Measurements from ENCODE around the gene AP1B1. TPM values are rescaled to one million over a fixed set of nuclear protein-coding genes. Genes with fewer than 3 reads are reported as not detected.

Gene AP1B1
- total and polyA plus RNA-seq, 4 donors: 17.6 to 63.4 (median 44.0) TPM

DNA sequence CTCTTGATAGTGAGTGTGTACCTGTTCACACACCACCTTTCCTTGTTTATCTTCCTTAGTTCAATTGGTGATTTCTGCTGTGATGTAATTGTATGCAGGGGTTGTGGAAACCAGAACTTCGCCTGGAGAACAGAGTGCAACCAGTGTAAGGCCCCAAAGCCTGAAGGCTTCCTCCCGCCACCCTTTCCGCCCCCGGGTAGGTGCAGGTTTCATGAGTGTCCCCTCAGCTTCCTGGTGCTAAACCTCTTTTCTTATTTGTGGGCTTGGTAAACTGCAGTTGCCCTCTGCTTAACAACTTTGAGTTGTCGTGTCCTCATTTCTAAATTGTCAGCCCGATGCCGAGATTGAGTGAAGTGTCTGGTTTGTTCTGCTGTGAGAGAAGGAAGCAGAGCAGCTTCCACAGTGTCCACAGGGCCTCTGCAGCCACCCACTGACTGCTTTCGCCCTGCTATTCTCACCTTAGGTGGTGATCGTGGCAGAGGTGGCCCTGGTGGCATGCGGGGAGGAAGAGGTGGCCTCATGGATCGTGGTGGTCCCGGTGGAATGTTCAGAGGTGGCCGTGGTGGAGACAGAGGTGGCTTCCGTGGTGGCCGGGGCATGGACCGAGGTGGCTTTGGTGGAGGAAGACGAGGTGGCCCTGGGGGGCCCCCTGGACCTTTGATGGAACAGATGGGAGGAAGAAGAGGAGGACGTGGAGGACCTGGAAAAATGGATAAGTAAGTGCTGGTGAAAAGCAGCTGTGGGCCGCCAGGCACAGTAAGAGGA is 89.1 kb downstream of the AP1B1 start:
- no peak overlapping the region for H3K4me3 ChIP-seq (ENCODE audit: low read depth in 1 of 3, low read length in 3 of 3)
- no peak for TF ChIP-seq SP1 (IDR thresholded peaks at IDR 0.05)
- TF ChIP-seq TAF1 (conservative IDR thresholded peaks at IDR 0.05): no peak
- TF ChIP-seq, protein P1, sequence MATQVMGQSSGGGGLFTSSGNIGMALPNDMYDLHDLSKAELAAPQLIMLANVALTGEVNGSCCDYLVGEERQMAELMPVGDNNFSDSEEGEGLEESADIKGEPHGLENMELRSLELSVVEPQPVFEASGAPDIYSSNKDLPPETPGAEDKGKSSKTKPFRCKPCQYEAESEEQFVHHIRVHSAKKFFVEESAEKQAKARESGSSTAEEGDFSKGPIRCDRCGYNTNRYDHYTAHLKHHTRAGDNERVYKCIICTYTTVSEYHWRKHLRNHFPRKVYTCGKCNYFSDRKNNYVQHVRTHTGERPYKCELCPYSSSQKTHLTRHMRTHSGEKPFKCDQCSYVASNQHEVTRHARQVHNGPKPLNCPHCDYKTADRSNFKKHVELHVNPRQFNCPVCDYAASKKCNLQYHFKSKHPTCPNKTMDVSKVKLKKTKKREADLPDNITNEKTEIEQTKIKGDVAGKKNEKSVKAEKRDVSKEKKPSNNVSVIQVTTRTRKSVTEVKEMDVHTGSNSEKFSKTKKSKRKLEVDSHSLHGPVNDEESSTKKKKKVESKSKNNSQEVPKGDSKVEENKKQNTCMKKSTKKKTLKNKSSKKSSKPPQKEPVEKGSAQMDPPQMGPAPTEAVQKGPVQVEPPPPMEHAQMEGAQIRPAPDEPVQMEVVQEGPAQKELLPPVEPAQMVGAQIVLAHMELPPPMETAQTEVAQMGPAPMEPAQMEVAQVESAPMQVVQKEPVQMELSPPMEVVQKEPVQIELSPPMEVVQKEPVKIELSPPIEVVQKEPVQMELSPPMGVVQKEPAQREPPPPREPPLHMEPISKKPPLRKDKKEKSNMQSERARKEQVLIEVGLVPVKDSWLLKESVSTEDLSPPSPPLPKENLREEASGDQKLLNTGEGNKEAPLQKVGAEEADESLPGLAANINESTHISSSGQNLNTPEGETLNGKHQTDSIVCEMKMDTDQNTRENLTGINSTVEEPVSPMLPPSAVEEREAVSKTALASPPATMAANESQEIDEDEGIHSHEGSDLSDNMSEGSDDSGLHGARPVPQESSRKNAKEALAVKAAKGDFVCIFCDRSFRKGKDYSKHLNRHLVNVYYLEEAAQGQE (IDR thresholded peaks at IDR 0.05): no peak
- TF ChIP-seq FOXA2 (IDR thresholded peaks at IDR 0.05): no peak
- TF ChIP-seq EGR1 (IDR thresholded peaks at IDR 0.05; ENCODE audit: low read depth in 2 of 2): no peak
- TF ChIP-seq, protein P2, sequence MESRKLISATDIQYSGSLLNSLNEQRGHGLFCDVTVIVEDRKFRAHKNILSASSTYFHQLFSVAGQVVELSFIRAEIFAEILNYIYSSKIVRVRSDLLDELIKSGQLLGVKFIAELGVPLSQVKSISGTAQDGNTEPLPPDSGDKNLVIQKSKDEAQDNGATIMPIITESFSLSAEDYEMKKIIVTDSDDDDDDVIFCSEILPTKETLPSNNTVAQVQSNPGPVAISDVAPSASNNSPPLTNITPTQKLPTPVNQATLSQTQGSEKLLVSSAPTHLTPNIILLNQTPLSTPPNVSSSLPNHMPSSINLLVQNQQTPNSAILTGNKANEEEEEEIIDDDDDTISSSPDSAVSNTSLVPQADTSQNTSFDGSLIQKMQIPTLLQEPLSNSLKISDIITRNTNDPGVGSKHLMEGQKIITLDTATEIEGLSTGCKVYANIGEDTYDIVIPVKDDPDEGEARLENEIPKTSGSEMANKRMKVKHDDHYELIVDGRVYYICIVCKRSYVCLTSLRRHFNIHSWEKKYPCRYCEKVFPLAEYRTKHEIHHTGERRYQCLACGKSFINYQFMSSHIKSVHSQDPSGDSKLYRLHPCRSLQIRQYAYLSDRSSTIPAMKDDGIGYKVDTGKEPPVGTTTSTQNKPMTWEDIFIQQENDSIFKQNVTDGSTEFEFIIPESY (IDR thresholded peaks at IDR 0.05): no peak
- TF ChIP-seq, protein P3, sequence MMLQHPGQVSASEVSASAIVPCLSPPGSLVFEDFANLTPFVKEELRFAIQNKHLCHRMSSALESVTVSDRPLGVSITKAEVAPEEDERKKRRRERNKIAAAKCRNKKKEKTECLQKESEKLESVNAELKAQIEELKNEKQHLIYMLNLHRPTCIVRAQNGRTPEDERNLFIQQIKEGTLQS (IDR thresholded peaks at IDR 0.05): no peak
- TF ChIP-seq, protein P4, sequence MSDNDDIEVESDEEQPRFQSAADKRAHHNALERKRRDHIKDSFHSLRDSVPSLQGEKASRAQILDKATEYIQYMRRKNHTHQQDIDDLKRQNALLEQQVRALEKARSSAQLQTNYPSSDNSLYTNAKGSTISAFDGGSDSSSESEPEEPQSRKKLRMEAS (IDR thresholded peaks at IDR 0.05): no peak
- TF ChIP-seq JUND (IDR thresholded peaks at IDR 0.05): no peak
- no peak for TF ChIP-seq RAD21 (IDR thresholded peaks at IDR 0.05)
- no peak for TF ChIP-seq FOXA1 (IDR thresholded peaks at IDR 0.05)
- peaks cover 19 to 61% (median 53%) of the 10 kb centered on the region in 4 donors for H3K36me3 ChIP-seq (ENCODE audit: control insufficient read depth in 4 of 4, insufficient read depth in 3 of 4, low read depth in 1 of 4, low read length in 3 of 4)
- no peak overlapping the region for H3K9ac ChIP-seq (ENCODE audit: low read depth in 1 of 2, low read length in 2 of 2)
- H3K27ac ChIP-seq (ENCODE audit: low read depth in 1 of 2, low read length in 2 of 2): no peak overlapping the region
- 93% methylated on average over 19 of the region's 19 CpGs for WGBS
- H3K4me1 ChIP-seq (ENCODE audit: control insufficient read depth in 4 of 4, insufficient read depth in 4 of 4, low read length in 3 of 4): peaks cover 4 to 22% (median 16%) of the 10 kb centered on the region in 4 donors
- H3K9me3 ChIP-seq (ENCODE audit: control insufficient read depth in 4 of 4, low read length in 3 of 4): no peaks in the 10 kb centered on the region
- no peaks in the 10 kb centered on the region for H3K27me3 ChIP-seq (ENCODE audit: control insufficient read depth in 4 of 4, insufficient read depth in 4 of 4, low read length in 3 of 4)
- no peak for DNase-seq (ENCODE audit: low spot score)

DNA sequence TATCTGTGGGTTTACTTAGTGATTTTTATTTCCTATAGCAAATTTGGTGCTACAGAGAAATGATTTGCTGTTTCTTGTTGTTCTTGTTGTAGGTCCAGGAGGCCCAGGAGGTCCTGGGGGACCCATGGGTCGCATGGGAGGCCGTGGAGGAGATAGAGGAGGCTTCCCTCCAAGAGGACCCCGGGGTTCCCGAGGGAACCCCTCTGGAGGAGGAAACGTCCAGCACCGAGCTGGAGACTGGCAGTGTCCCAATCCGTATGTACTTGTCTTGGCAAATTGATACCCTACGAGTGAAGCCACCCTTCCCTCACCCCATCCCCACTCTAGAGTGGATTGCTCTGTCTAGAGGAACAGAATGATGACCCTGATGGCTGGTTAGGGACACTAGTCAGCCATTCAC is 89.7 kb downstream of the AP1B1 start:
- WGBS: 91% methylated on average over 8 of the region's 8 CpGs
- DNase-seq (ENCODE audit: low spot score): no peak
- Histone ChIP-seq H3K9me3 (ENCODE audit: control insufficient read depth in 4 of 4, low read length in 3 of 4) (no peaks in the 10 kb centered on the region), H3K4me1 (ENCODE audit: control insufficient read depth in 4 of 4, insufficient read depth in 4 of 4, low read length in 3 of 4) (peaks cover 4 to 22% (median 16%) of the 10 kb centered on the region in 4 donors), H3K36me3 (ENCODE audit: control insufficient read depth in 4 of 4, insufficient read depth in 3 of 4, low read depth in 1 of 4, low read length in 3 of 4) (peaks cover 23 to 66% (median 59%) of the 10 kb centered on the region in 4 donors), H3K27me3 (ENCODE audit: control insufficient read depth in 4 of 4, insufficient read depth in 4 of 4, low read length in 3 of 4) (no peaks in the 10 kb centered on the region), H3K9ac (ENCODE audit: low read depth in 1 of 2, low read length in 2 of 2) (no peak overlapping the region), H3K4me3 (ENCODE audit: low read depth in 1 of 3, low read length in 3 of 3) (no peak overlapping the region), H3K27ac (ENCODE audit: low read depth in 1 of 2, low read length in 2 of 2) (no peak overlapping the region)
- no peak for TF ChIP-seq TAF1 (conservative IDR thresholded peaks at IDR 0.05)

DNA sequence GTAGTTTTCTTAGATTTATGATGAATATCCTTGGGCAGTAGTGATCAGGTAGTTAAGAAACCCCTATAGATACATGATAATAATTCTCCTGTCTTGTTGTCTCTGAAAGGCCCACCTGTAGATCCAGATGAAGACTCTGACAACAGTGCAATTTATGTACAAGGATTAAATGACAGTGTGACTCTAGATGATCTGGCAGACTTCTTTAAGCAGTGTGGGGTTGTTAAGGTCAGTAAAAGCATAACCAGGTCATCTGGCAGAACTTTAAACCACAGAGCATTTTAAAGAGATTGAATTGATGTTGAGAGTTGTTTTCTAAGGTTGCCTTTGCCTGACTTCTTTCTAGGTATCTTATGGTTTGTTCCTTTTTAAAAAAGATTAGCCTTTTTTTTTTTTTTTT is 96.0 kb downstream of the AP1B1 start:
- Histone ChIP-seq H3K9me3 (ENCODE audit: control insufficient read depth in 4 of 4, low read length in 3 of 4) (no peaks in the 10 kb centered on the region), H3K27me3 (ENCODE audit: control insufficient read depth in 4 of 4, insufficient read depth in 4 of 4, low read length in 3 of 4) (no peaks in the 10 kb centered on the region), H3K36me3 (ENCODE audit: control insufficient read depth in 4 of 4, insufficient read depth in 3 of 4, low read depth in 1 of 4, low read length in 3 of 4) (peaks cover 34 to 95% (median 88%) of the 10 kb centered on the region in 4 donors)

More for the DNA sequence above, 96.0 kb downstream of the AP1B1 start:
- no peaks in the 10 kb centered on the region for H3K4me1 ChIP-seq (ENCODE audit: control insufficient read depth in 4 of 4, insufficient read depth in 4 of 4, low read length in 3 of 4)
- DNase-seq (ENCODE audit: low spot score): no peak
- TF ChIP-seq, protein P4 (IDR thresholded peaks at IDR 0.05): no peak
- TF ChIP-seq, protein P3 (IDR thresholded peaks at IDR 0.05): no peak
- TF ChIP-seq, protein P1 (IDR thresholded peaks at IDR 0.05): no peak
- TF ChIP-seq GABPA (IDR thresholded peaks at IDR 0.05 in 1 of 2, conservative IDR thresholded peaks at IDR 0.05 in 1 of 2) (no peak), YY1 (IDR thresholded peaks at IDR 0.05) (no peak), NR2F2 (IDR thresholded peaks at IDR 0.05) (no peak), RAD21 (IDR thresholded peaks at IDR 0.05) (no peak), FOXA1 (IDR thresholded peaks at IDR 0.05) (no peak)
- H3K4me3 ChIP-seq (ENCODE audit: low read depth in 1 of 3, low read length in 3 of 3): no peak overlapping the region
- H3K27ac ChIP-seq (ENCODE audit: low read depth in 1 of 2, low read length in 2 of 2): no peak overlapping the region
- no peak overlapping the region for H3K9ac ChIP-seq (ENCODE audit: low read depth in 1 of 2, low read length in 2 of 2)
